ENCODE measurements around the gene SH3TC1.

The SH3TC1 gene

GRCh38 chr4:8247047-8247930 lies 48.2 kb downstream of the SH3TC1 start:
- no peak for DNase-seq

- no peak for DNase-seq
These were observed 49.0 kb downstream of the SH3TC1 start for GRCh38 chr4:8248091-8248490.

GRCh38 chr4:8250227-8250626 lies 51.1 kb downstream of the SH3TC1 start:
- no peak for DNase-seq

- DNase-seq: no peak
These were observed 51.5 kb downstream of the SH3TC1 start for GRCh38 chr4:8250637-8251036.

GRCh38 chr4:8251110-8251883 lies 52.2 kb downstream of the SH3TC1 start:
- DNase-seq: no peak

GRCh38 chr4:8252301-8253173 lies 53.4 kb downstream of the SH3TC1 start:
- DNase-seq: peak; percentile 72

- DNase-seq: no peak
These were observed 55.0 kb downstream of the SH3TC1 start for GRCh38 chr4:8254076-8254475.

- DNase-seq: peak; percentile 85
These were observed 56.8 kb downstream of the SH3TC1 start for GRCh38 chr4:8255698-8256441.

GRCh38 chr4:8257854-8258253 lies 58.8 kb downstream of the SH3TC1 start:
- no peak for DNase-seq

- DNase-seq: no peak
These were observed 59.6 kb downstream of the SH3TC1 start for GRCh38 chr4:8258552-8259212.

- no peak for DNase-seq
These were observed 60.8 kb downstream of the SH3TC1 start for GRCh38 chr4:8259743-8260430.

GRCh38 chr4:8260656-8261111 lies 61.6 kb downstream of the SH3TC1 start:
- DNase-seq: peak; percentile 92

GRCh38 chr4:8261851-8262535 lies 62.9 kb downstream of the SH3TC1 start:
- DNase-seq: peak; percentile 79

- DNase-seq: no peak
These were observed 63.7 kb downstream of the SH3TC1 start for GRCh38 chr4:8262637-8263322.

- DNase-seq: no peak
These were observed 64.3 kb downstream of the SH3TC1 start for GRCh38 chr4:8263397-8263796.

GRCh38 chr4:8264106-8264505 lies 65.0 kb downstream of the SH3TC1 start:
- DNase-seq: no peak

GRCh38 chr4:8265171-8265929 lies 66.3 kb downstream of the SH3TC1 start:
- DNase-seq: no peak

GRCh38 chr4:8266088-8266487 lies 67.0 kb downstream of the SH3TC1 start:
- DNase-seq: no peak

GRCh38 chr4:8266508-8266907 lies 67.4 kb downstream of the SH3TC1 start:
- DNase-seq: peak; percentile 82
